Suppressor macrophage treated with lipopolysaccharide for 4 hours (primary cell): ENCODE data around the gene YIPF3.
A peak's percentile ranks its signal among the peaks of the same experiment; 100 is the strongest.
"Not testable (repeated sequence)": the region's sequence is repeated elsewhere in the genome, so short reads cannot be mapped to it uniquely, and the experiment has no call there.

Experiments
- DNase-seq: peaks from one replicate; pipeline ENCODE4 v3.0.0-alpha.2; 2020

Gene YIPF3

GRCh38 chr6:43509142-43509983 is 7.4 kb downstream of the YIPF3 start:
- peak; percentile 7 for DNase-seq

- DNase-seq = no peak
Measured at GRCh38 chr6:43508481-43509141, 8.1 kb downstream of the YIPF3 start.

DNA sequence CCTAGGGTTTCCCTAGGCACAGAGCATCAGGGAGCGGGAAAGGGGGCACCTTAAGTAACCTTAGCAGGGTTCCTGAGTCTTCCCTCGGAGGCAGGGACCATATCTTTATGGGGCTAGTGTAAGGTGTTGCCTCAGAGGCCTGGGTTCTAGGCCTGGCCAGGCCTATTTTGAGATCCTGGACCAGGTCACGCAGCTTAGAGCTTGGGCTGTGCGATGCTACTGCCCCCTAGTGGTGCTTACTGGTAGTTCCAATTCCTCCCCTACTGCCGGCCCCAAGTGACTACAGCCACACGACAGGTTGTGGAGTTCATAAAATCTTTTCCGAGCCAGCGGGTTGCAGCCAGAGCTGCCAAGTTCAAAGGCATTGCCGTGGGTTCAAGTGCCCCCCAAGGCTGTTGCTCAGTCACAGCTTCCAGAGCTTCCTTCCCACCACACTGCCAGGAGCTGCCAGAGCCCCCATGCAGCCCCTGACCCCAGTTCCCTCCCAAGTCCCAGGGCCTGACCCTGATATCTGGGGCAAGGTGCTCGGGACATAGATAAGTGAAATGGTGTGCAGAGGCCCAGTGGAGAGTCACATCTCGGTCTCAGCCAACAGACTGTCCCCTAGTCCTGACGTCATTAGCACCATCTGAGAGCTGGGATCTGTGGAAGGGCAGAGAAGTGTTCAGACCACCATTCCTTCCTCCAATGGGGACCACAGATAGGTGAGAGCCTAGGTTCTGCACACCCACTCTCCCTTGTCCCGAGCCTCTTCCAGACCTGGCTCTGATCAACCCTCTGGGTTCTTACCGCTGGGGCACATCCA is 9.9 kb downstream of the YIPF3 start:
- DNase-seq = peak; percentile 89

- DNase-seq = no peak
Measured at GRCh38 chr6:43506171-43506570, 10.6 kb downstream of the YIPF3 start.

DNA sequence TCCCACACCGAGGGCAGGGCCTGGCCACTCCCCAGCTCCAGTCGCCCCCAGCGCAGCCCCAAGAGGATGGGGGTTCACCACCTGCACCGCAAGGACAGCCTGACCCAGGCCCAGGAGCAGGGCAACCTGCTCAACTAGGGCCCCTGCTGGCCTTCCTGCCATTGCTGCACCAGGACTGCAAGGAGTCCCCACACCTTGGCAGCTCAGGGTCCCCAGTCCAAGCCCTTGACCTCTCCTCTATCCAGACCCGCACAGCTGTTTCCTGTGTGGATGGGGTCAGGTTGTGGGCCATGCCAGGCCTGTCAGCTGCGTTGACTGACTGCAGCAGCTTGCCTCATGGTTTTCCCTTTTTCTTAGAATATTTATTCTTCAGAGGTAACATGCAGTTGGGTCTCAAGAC is 11.0 kb downstream of the YIPF3 start:
- no peak for DNase-seq

- DNase-seq = no peak
Measured at GRCh38 chr6:43504756-43505593, 11.8 kb downstream of the YIPF3 start.

- no peak for DNase-seq
Measured at GRCh38 chr6:43503443-43503842, 13.3 kb downstream of the YIPF3 start.

DNA sequence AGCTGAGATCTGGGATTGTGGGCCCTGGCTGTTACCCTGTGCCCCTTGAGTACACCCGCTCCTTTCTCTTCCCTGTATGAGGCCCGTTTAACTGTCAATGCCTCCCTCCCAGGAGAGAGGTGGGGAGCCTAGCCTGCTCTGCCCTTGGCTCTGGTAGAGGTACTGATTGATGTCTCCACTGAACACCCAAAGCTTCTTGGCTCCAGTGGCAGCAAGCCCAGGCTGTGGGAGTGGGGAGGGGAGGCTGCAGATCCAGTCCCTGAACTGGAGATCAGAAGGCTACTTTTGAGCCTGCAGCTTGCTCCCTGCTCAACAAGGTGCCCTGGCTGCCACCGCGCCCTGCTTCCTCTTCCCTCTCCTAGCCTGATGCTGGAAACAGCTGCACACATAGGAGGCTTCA is 14.1 kb downstream of the YIPF3 start:
- DNase-seq = no peak

GRCh38 chr6:43500921-43501320 is 15.8 kb downstream of the YIPF3 start:
- no peak for DNase-seq

GRCh38 chr6:43499028-43499815 is 17.5 kb downstream of the YIPF3 start:
- no peak for DNase-seq

DNA sequence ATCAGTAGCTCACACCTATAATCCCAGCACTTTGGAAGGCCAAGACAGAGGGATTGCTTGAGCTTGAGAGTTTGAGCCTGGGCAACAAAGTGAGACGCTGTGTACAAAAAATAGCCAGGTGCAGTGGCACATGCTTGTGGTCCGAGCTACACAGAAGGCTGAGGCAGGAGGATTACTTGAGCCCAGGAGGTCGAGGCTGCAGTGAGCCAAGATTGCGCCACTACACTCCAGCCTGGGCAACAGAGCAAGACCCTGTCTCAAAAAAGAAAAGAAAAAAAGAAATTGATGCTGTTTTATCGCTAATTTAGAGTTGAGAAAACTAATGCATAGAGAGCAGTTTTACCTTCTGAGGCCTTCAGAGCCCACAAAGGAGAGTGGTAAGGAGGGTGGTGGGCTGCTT is 18.4 kb downstream of the YIPF3 start:
- not testable (repeated sequence) for DNase-seq

- no peak for DNase-seq
Measured at GRCh38 chr6:43497689-43498088, 19.0 kb downstream of the YIPF3 start.

GRCh38 chr6:43497129-43497396 is 19.7 kb downstream of the YIPF3 start:
- DNase-seq = no peak

DNA sequence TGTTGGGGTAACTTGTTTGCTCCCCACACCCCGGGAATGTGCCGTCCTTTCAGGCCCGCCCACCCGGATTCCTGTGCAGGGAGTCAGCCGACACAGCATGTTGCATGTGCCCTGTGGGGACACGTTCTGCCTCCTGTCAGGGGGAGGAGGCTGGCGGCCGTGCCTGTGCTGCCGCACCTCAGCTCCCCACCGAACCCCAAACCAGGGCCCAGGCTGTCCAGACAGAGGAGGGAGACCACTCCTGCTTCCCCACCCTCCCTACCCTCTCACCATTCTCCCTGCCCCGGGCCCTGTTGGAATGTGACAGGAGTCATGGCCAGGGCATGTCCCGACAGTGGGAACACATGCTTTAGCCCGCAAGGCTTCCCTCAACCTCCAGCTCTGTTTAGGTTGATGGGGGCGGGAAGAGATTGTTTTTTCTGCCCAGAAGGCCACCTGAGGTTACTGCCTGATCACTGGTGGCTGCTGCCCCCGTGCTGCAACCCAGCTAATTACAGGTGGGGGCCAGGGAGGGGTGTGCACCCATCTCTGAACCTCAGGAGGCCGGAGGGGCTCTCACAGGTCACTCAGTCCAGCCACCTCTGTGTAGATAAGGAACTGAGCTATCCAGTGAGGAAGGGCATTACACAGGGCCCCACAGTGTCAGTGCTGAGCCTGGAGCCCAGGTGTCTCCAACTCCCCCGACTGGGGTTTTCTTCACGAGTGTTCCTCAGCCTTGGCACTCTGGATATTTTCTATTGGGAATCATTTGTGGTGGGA is 20.2 kb downstream of the YIPF3 start:
- DNase-seq = no peak

GRCh38 chr6:43495409-43495941 is 21.3 kb downstream of the YIPF3 start:
- DNase-seq = no peak

DNA sequence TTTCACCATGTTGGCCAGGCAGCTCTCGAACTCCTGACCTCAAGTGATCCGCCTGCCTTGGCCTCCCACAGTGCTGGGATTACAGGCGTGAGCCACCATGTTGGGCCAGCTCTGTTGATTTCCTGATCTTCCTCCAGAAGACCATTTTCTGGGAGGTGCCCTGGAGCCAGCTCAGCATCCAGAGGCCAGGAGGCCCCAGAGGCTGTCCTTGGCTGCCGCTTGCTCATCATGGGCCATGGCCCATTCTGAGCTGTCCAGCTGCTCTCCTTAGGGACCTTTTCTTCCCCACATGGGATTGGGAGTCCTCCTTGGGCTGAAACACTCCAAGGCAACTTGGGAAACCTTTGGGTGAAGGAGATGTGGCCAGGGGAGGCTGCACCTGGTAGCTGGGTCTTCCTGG is 22.0 kb downstream of the YIPF3 start:
- no peak for DNase-seq

GRCh38 chr6:43494321-43494720 is 22.4 kb downstream of the YIPF3 start:
- DNase-seq = no peak

- no peak for DNase-seq
Measured at GRCh38 chr6:43493833-43494232, 22.9 kb downstream of the YIPF3 start.

DNA sequence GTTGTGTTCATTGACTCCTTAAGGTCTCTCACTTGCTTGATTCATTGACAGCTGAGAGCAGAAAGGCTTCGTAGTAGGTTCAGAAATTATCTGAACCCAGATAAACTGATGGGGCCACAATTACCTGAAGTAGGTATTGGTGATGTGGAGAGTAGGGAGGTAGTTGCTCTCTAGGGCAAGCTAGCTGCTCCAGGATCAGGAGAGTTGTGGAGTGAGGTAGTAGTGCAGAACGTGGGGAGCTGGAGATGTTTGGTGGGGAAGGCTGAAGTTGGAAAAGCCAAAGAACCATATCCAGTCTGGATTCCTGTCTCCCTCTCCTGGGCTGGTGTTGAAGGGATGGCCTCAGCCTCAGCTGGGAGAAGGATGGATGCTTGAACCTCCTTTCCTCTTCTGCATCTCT is 23.5 kb downstream of the YIPF3 start:
- no peak for DNase-seq

DNA sequence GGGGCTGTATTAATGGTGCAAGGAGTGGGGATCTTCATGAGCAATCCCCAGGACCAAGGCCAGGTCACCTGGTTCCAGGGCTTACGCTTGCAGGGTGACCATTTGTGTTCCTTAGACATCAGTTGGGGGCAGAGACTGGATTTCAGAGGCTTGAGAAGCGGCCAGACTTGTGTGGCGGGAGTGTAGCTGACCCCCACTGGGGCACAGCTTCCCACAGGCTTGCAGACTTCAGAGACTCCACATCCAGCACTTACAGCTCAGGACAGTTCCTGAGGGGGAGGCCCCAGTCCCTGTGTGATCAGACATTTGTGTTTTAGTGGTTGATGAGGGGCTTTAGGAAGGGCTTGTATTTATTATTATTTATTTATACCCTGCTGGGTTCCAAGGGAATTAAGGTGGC is 24.1 kb downstream of the YIPF3 start:
- no peak for DNase-seq
